HAP-1 (cell line): ENCODE data around the gene PTH2R.
"Not testable (repeated sequence)": the region's sequence is repeated elsewhere in the genome, so short reads cannot be mapped to it uniquely, and the experiment has no call there.

Source experiments
- DNase-seq, 2 experiments: peaks; one replicate each; pipeline ENCODE4 v3.0.0-alpha.2; 2016 to 2020; ENCODE audit warnings: low spot score in 2 of 2
- H3K27me3 ChIP-seq: fragments of 250-450 bp; sonication (Bioruptor Pico); 2 replicates; pipeline ENCODE4 v1.5.1; 2020; ENCODE audit warnings: low read depth, mild to moderate bottlenecking, moderate library complexity
- H3K36me3 ChIP-seq: fragments of 250-450 bp; sonication (Bioruptor Pico); replicated peaks from 2 replicates; pipeline ENCODE4 v1.5.1; 2020; ENCODE audit warnings: mild to moderate bottlenecking
- H3K4me1 ChIP-seq: fragments of 250-450 bp; sonication (Bioruptor Pico); 2 replicates; pipeline ENCODE4 v1.5.1; 2020; ENCODE audit warnings: mild to moderate bottlenecking
- H3K4me3 ChIP-seq: fragments of 250-450 bp; sonication (Bioruptor Pico); 2 replicates; pipeline ENCODE4 v1.5.1; 2020; ENCODE audit warnings: mild to moderate bottlenecking, moderate library complexity
- H3K9me3 ChIP-seq: fragments of 250-450 bp; sonication (Bioruptor Pico); 2 replicates; pipeline ENCODE4 v1.5.1; 2020; ENCODE audit warnings: mild to moderate bottlenecking, moderate library complexity
- in situ Hi-C: fragments of 300-500 bp; cut with MboI; formaldehyde crosslinking; loops from 3 replicates; pipeline ENCODE4 v1.14.3; 2020; ENCODE audit warnings: low sequenced_read_pairs, inconsistent platforms, mixed read lengths

Gene PTH2R

DNA sequence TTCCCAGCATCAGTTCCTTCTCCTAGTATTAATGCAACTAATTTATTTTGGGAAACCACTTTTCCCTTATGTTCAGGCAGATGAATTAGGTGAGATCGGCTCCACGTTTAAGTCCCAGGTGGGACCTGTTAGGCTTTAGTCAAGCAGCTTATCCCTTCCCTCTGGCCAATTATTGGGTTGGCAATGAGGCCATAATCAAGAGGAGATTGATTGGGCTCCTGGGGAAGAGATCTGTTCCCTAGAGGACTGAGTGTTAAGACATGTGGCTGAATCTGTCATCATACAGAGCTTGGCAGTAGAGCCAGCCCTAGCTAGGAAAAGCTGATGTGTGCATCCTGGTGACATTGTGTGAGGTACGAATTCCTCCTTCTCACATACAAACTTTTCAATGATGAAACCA is 104.4 kb downstream of the PTH2R start:
- Histone ChIP-seq H3K9me3 (no peaks in the 10 kb centered on the region), H3K4me3 (no peak overlapping the region), H3K27me3 (no peaks in the 10 kb centered on the region), H3K4me1 (no peaks in the 10 kb centered on the region), H3K36me3 (no peaks in the 10 kb centered on the region)
- in situ Hi-C loops: no loop called here
- DNase-seq: no peak

DNA sequence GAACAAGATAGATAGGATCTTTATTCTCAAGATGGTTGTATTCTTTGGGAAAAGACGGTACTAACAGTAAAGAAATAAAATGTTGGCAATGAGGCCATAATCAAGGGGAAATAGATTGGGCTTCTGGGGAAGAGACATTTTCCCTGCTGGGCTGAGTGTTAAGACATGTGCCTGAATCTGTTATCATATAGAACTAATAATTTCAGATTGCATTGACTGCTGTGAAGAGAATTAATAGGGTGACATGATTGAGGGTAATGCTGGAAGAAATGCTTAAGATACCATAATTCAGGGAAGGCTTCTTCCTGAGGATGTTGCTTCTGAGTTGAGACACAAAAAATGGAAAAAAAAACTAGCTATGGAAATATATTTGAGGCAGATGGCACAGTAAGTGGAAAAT is 105.0 kb downstream of the PTH2R start:
- in situ Hi-C loops: no loop called here
- no peak for DNase-seq
- no peaks in the 10 kb centered on the region for H3K27me3 ChIP-seq
- H3K9me3 ChIP-seq: no peaks in the 10 kb centered on the region
- H3K4me1 ChIP-seq: no peaks in the 10 kb centered on the region
- no peaks in the 10 kb centered on the region for H3K36me3 ChIP-seq
- no peak overlapping the region for H3K4me3 ChIP-seq

DNA sequence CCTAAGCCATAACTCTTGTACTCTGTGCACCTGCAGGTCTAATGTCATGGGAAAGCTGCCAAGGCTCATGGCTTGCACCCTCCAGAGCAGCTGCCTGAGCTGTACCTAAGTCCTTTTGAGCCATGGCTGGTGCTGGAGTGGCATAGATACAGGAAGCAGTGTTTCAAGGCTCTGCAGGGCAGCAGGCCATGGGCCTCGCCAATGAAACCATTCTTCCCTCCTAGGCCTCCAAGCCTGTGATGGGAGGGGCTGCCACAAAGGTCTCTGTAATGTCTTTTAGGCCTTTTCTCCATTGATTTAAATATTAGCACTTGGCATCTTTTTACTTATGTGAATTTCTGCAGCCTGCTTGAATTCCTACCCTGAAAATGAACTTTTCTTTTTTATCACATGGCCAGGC is 108.5 kb downstream of the PTH2R start:
- Histone ChIP-seq H3K4me1 (no peaks in the 10 kb centered on the region), H3K4me3 (no peak overlapping the region), H3K9me3 (no peaks in the 10 kb centered on the region), H3K27me3 (no peaks in the 10 kb centered on the region), H3K36me3 (no peaks in the 10 kb centered on the region)
- no peak for DNase-seq
- in situ Hi-C loops: no loop called here

DNA sequence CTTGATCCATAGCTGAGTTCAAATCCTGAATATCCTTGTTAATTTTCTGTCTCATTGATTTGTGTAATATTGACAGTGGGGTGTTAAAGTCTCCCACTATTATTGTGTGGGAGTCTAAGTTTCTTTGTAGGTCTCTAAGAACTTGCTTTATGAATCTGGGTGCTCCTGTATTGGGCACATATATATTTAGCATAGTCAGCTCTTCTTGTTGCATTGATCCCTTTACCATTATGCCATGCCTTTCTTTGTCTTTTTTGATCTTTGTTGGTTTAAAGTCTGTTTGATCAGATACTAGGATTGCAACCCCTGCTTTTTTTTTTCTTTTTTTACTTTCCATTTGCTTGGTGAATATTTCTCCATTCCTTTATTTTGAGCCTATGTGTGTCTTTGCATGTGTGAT is 116.5 kb downstream of the PTH2R start:
- H3K4me1 ChIP-seq, in situ Hi-C loops, H3K9me3 ChIP-seq, H3K36me3 ChIP-seq, H3K4me3 ChIP-seq, DNase-seq, H3K27me3 ChIP-seq: not testable (repeated sequence)

DNA sequence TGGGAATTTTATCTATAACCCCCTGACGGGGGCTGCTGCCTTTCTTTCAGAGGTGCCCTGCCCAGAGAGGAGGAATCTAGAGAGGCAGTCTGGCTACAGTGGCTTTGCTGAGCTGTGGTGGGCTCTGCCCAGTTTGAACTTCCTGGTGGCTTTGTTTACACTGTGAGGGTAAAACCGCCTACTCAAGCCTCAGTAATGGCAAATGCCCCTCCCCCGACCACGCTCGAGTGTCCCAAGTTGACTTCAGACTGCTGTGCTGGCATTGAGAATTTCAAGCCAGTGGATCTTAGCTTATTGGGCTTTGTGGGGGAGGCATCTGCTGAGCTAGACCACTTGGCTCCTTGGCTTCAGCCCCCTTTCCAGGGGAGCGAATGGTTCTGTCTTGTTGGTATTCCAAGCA is 118.6 kb downstream of the PTH2R start:
- in situ Hi-C loops: not testable (repeated sequence)

DNA sequence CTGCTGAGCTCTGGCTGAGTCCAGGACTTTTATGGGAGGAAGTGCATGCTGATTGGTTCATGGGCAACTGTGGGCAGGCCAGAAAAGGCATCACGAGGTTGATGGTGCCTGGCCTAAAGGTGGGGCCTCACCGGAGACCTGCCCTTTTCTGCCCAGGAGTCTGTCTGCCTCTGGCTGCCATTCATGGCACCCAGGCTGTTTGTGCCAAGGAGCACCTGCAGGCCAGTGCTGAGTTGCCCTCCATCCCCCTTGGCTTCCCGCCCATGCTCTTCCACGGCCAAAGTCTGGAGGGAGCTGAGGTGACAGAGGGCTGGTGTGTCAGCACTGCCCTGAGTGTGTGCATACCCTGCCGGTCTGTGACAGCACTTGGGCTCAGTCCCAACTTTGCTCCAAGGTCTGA is 123.2 kb downstream of the PTH2R start:
- Histone ChIP-seq H3K4me3 (no peak overlapping the region), H3K36me3 (no peaks in the 10 kb centered on the region), H3K9me3 (no peaks in the 10 kb centered on the region), H3K4me1 (no peaks in the 10 kb centered on the region), H3K27me3 (no peaks in the 10 kb centered on the region)
- no peak for DNase-seq
- in situ Hi-C loops: no loop called here

More for the DNA sequence above, 118.6 kb downstream of the PTH2R start:
- DNase-seq, H3K36me3 ChIP-seq, H3K4me1 ChIP-seq, H3K27me3 ChIP-seq, H3K4me3 ChIP-seq, H3K9me3 ChIP-seq: not testable (repeated sequence)

DNA sequence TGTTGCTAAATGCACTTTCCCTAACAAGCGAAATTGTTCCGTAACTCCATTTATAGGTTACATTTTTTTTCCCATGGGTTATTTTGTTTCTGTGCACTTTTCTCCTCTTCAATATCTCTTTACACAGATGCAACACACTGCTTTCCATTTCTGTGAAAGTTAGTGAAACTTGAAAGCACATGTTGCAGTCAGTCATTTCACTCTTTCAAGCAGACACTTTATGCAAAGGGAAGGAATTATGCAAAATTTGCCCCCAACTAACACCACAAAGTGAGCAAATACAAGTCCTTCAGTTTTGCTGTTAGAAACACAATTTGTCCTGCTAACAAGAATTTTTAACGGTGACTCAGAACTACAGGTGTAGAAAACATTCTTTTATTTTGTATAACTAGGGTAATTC is 124.8 kb downstream of the PTH2R start:
- in situ Hi-C loops: no loop called here
- Histone ChIP-seq H3K9me3 (no peaks in the 10 kb centered on the region), H3K4me3 (no peak overlapping the region), H3K4me1 (no peaks in the 10 kb centered on the region), H3K27me3 (no peaks in the 10 kb centered on the region), H3K36me3 (no peaks in the 10 kb centered on the region)
- no peak for DNase-seq

DNA sequence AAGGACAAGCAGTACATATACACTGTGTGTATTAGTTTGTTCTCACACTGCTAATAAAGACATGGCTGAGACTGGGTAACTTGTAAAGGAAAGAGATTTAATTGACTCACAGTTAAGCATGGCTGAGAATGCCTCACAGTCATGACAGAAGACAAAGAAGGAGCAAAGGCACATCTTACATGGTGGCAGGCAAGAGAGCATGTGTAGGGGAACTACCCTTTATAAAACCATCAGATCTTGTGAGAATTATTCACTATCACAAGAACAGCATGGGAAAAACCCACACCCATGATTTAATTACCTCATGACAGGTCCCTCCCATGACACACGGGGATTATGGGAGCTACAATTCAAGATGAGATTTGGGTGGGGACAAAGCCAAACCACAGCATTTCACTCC is 129.0 kb downstream of the PTH2R start:
- DNase-seq, in situ Hi-C loops, H3K4me1 ChIP-seq, H3K36me3 ChIP-seq, H3K9me3 ChIP-seq, H3K27me3 ChIP-seq, H3K4me3 ChIP-seq: not testable (repeated sequence)

DNA sequence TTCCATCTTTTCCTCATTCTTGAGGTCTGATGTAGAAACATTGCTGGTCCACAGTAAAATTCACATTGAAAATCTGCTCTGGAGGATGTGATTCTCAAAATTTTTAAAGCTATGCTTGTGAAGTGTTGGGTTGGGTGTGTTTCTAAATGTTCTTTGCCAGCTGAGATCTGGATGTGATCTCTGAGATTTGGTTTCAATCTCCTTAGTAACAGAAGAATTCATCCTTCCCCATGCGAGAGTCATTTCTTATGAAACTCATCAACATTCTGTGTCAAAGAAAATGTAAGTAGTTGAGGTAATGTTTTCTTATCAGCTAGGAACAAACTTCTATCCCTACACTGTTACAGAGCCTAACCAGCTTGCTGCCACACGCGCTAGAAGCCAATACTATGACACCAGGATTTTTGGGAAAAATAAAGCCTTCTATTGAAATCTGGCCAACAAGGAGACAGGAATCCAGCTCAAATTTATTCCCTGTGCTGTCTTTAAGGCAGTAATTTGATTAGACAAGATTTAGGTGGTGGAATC is 134.9 kb downstream of the PTH2R start:
- in situ Hi-C loops: no loop called here
- DNase-seq: no peak
- H3K36me3 ChIP-seq: no peaks in the 10 kb centered on the region
- no peaks in the 10 kb centered on the region for H3K9me3 ChIP-seq
- H3K27me3 ChIP-seq: no peaks in the 10 kb centered on the region; the same call in 1 of the 2 replicates
- H3K4me1 ChIP-seq: no peaks in the 10 kb centered on the region
- no peak overlapping the region for H3K4me3 ChIP-seq

DNA sequence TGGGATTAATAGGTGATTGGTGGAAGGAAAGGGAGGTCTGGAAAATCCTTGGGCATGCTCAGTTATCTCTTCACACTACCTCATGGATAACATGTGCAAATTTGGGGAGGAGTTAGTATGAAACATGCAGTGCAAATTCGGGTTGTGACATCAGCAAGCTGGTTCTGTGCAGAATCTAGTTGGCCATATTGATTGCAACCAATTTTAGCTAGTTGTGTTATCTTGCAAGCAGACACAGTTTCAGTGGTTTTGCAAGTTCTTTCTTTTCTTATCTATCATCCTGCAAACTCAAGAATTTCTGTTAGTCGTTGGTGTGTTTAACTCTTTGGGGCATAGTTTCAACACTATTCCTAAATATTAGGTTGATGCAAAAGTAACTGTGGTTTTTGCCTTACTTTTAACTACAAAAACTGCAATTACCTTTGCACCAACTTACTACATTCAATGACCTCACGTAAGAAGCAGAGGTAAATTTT is 135.4 kb downstream of the PTH2R start:
- in situ Hi-C loops: no loop called here
- H3K4me3 ChIP-seq: no peak overlapping the region
- no peak for DNase-seq
- no peaks in the 10 kb centered on the region; the same call in 1 of the 2 replicates for H3K27me3 ChIP-seq
- no peaks in the 10 kb centered on the region for H3K9me3 ChIP-seq
- no peaks in the 10 kb centered on the region for H3K36me3 ChIP-seq
- H3K4me1 ChIP-seq: no peaks in the 10 kb centered on the region

DNA sequence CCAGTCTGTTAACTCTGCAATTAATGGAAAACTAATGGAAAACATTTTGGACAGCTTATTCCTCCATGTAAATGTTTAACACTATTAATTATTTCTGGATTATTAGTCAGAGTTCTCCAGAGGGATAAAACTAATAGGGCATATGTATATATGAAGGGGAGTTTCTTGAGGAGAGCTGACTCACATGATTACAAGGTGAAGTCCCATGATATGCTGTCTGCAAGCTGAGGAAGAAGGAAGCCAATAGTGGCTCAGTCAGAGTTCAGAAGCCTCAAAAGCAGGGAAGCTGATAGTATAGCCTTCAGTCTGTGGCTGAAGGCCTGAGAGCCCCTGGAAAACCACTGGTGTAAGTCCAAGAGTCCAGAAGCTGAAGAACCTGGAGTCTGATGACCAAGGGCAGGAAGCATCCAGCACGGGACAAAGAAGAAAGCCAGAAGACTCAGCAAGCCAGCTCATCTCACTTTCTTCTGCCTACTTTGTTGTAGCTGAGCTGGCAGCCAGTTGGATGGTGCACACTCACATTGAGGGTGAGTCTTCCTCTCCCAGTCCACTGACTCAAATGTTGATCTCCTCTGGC is 136.0 kb downstream of the PTH2R start:
- no peak overlapping the region for H3K4me3 ChIP-seq
- H3K9me3 ChIP-seq: no peaks in the 10 kb centered on the region
- in situ Hi-C loops: no loop called here
- no peaks in the 10 kb centered on the region for H3K4me1 ChIP-seq
- no peak for DNase-seq
- no peaks in the 10 kb centered on the region for H3K36me3 ChIP-seq
- H3K27me3 ChIP-seq: no peaks in the 10 kb centered on the region; the same call in 1 of the 2 replicates
